Neuronal stem cell (in vitro differentiated cells): ENCODE measurements around the gene SLC30A4.
"Not testable (repeated sequence)": the region's sequence is repeated elsewhere in the genome, so short reads cannot be mapped to it uniquely, and the experiment has no call there.

Experiments
- DNase-seq: peaks from one replicate; pipeline ENCODE4 v3.0.0-alpha.2; 2013; ENCODE audit warnings: low spot score
- H2AFZ ChIP-seq: one replicate; pipeline ENCODE4 v1.6.1; 2013; ENCODE audit warnings: mild to moderate bottlenecking, low read length, inconsistent platforms
- H2AK5ac ChIP-seq: 2 replicates; pipeline ENCODE4 v1.6.1; 2013; ENCODE audit warnings: low read depth, mild to moderate bottlenecking, inconsistent platforms, low read length, moderate library complexity, mixed read lengths
- H2BK120ac ChIP-seq: 2 replicates; pipeline ENCODE4 v1.6.1; 2013; ENCODE audit warnings: low read depth, mild to moderate bottlenecking, inconsistent platforms, low read length, moderate library complexity, mixed read lengths
- H2BK12ac ChIP-seq: one replicate; pipeline ENCODE4 v1.6.1; 2013; ENCODE audit warnings: low read length, inconsistent platforms
- H2BK15ac ChIP-seq: 2 replicates; pipeline ENCODE4 v1.6.1; 2013; ENCODE audit warnings: mild to moderate bottlenecking, low read length, inconsistent platforms, mixed read lengths
- H2BK5ac ChIP-seq: one replicate; pipeline ENCODE4 v1.6.1; 2013; ENCODE audit warnings: inconsistent platforms, mild to moderate bottlenecking, low read length, moderate library complexity
- H3K14ac ChIP-seq: one replicate; pipeline ENCODE4 v1.6.1; 2013; ENCODE audit warnings: low read length, inconsistent platforms
- H3K18ac ChIP-seq: 2 replicates; pipeline ENCODE4 v1.6.1; 2013; ENCODE audit warnings: low read length, inconsistent platforms
- H3K23ac ChIP-seq: 2 replicates; pipeline ENCODE4 v1.6.1; 2013; ENCODE audit warnings: low read depth, mild to moderate bottlenecking, mixed read lengths, low read length, inconsistent platforms; ENCODE audit not compliant: poor library complexity
- H3K27ac ChIP-seq: replicated peaks from 3 replicates; pipeline ENCODE4 v1.5.1; 2013; ENCODE audit warnings: low read length, inconsistent platforms
- H3K27me3 ChIP-seq, 3 experiments: 2 replicates each; pipeline ENCODE4 v1.6.1; 2013; ENCODE audit warnings: low read length in 3 of 3, mild to moderate bottlenecking in 2 of 3, inconsistent platforms in 1 of 3, low read depth in 1 of 3, mixed read lengths in 1 of 3, moderate library complexity in 1 of 3; ENCODE audit not compliant: control insufficient read depth in 3 of 3, insufficient read depth in 3 of 3
- H3K36me3 ChIP-seq, 2 donors: replicated peaks in 1 of 2; 2 replicates each; pipeline ENCODE4 v1.6.1; 2013; ENCODE audit warnings: low read length in 2 of 2; ENCODE audit not compliant: control insufficient read depth in 2 of 2, insufficient read depth in 2 of 2
- H3K4ac ChIP-seq: 2 replicates; pipeline ENCODE4 v1.6.1; 2013; ENCODE audit warnings: inconsistent platforms, mild to moderate bottlenecking, low read length, moderate library complexity
- H3K4me1 ChIP-seq, 2 donors: 1 replicate in 1 of 2; 2 replicates in 1 of 2; pipeline ENCODE4 v1.6.1; 2013; ENCODE audit warnings: low read length in 2 of 2, low read depth in 1 of 2; ENCODE audit not compliant: control insufficient read depth in 2 of 2, insufficient read depth in 1 of 2
- H3K4me2 ChIP-seq: one replicate; pipeline ENCODE4 v1.6.1; 2013; ENCODE audit warnings: mild to moderate bottlenecking, low read length, inconsistent platforms; ENCODE audit not compliant: insufficient read depth, poor library complexity, severe bottlenecking
- H3K4me3 ChIP-seq, 2 donors: 2 replicates each; pipeline ENCODE4 v1.5.1; 2013; ENCODE audit warnings: low read length in 2 of 2, mild to moderate bottlenecking in 2 of 2, inconsistent platforms in 1 of 2, moderate library complexity in 1 of 2
- H3K79me1 ChIP-seq: one replicate; pipeline ENCODE4 v1.6.1; 2013; ENCODE audit warnings: low read depth, mild to moderate bottlenecking, inconsistent platforms, low read length, moderate library complexity
- H3K9ac ChIP-seq: one replicate; pipeline ENCODE4 v1.6.1; 2013; ENCODE audit warnings: mild to moderate bottlenecking, low read depth, low read length, inconsistent platforms; ENCODE audit not compliant: poor library complexity
- H3K9me3 ChIP-seq, 2 donors: replicated peaks in 1 of 2; 2 replicates each; pipeline versions ENCODE3 to v1.6.1; 2013; ENCODE audit warnings: low read length in 2 of 2, mild to moderate bottlenecking in 2 of 2, inconsistent platforms in 1 of 2, low read depth in 1 of 2, mixed read lengths in 1 of 2, moderate library complexity in 1 of 2; ENCODE audit not compliant: control insufficient read depth in 2 of 2, insufficient read depth in 1 of 2
- H4K8ac ChIP-seq: one replicate; pipeline ENCODE4 v1.6.1; 2013; ENCODE audit warnings: low read depth, mild to moderate bottlenecking, inconsistent platforms, low read length, moderate library complexity
- H4K91ac ChIP-seq: one replicate; pipeline ENCODE4 v1.6.1; 2013; ENCODE audit warnings: low read length, low read depth, mild to moderate bottlenecking, inconsistent platforms; ENCODE audit not compliant: poor library complexity
- WGBS, 2 donors: extraction: QIAGEN DNeasy Blood & Tissue Kit; methylation state at CpG; one replicate each; pipeline ENCODE4 v1.1.7; 2013; ENCODE audit warnings: missing lambda C conversion rate in 2 of 2, mixed read lengths in 1 of 2; ENCODE audit not compliant: insufficient read length in 2 of 2, insufficient replicate concordance in 1 of 2; ENCODE audit errors: extremely low coverage in 2 of 2; 5-methylcytosine and 5-hydroxymethylcytosine counted together

The SLC30A4 gene

GRCh38 chr15:45535486-45536042, 13.0 kb upstream of the SLC30A4 start:
- Histone ChIP-seq H2BK12ac (no peak overlapping the region), H3K4me3 (no peak overlapping the region)

GRCh38 chr15:45534821-45535220, 12.3 kb upstream of the SLC30A4 start:
- Histone ChIP-seq H3K4ac (no peak overlapping the region), H3K9ac (no peak overlapping the region), H3K36me3 (no peaks in the 10 kb centered on the region), H4K91ac (no peak overlapping the region), H4K8ac (no peak overlapping the region), H3K4me2 (no peak overlapping the region), H2AK5ac (no peak overlapping the region), H2AFZ (no peak overlapping the region), H3K14ac (no peak overlapping the region), H3K27me3 (no peaks in the 10 kb centered on the region), H3K4me3 (no peak overlapping the region), H3K9me3 (no peaks in the 10 kb centered on the region), H3K18ac (no peak overlapping the region), H3K23ac (no peak overlapping the region), H3K27ac (no peak overlapping the region), H2BK15ac (no peak overlapping the region), H2BK12ac (no peak overlapping the region), H3K79me1 (no peaks in the 10 kb centered on the region), H2BK5ac (no peak overlapping the region), H2BK120ac (no peak overlapping the region), H3K4me1 (no peaks in the 10 kb centered on the region)
- WGBS, 2 donors, result no CpG with 5 or more reads among the region's 1 CpG
- DNase-seq, result no peak

More at GRCh38 chr15:45535486-45536042, 13.0 kb upstream of the SLC30A4 start:
- no peak overlapping the region for H3K18ac ChIP-seq
- no peak overlapping the region for H2BK120ac ChIP-seq
- no peaks in the 10 kb centered on the region for H3K36me3 ChIP-seq
- DNase-seq, result no peak
- H3K9ac ChIP-seq, result no peak overlapping the region
- WGBS, 2 donors, result no CpG with 5 or more reads among the region's 2 CpGs
- no peak overlapping the region for H4K8ac ChIP-seq
- no peak overlapping the region for H3K27ac ChIP-seq
- H2BK15ac ChIP-seq, result no peak overlapping the region
- H3K27me3 ChIP-seq, result no peaks in the 10 kb centered on the region
- no peak overlapping the region for H3K4me2 ChIP-seq
- no peak overlapping the region for H3K4ac ChIP-seq
- no peak overlapping the region for H2AFZ ChIP-seq
- no peak overlapping the region for H3K14ac ChIP-seq
- no peaks in the 10 kb centered on the region for H3K9me3 ChIP-seq
- H3K23ac ChIP-seq, result no peak overlapping the region
- H3K4me1 ChIP-seq, result no peaks in the 10 kb centered on the region
- no peaks in the 10 kb centered on the region for H3K79me1 ChIP-seq
- no peak overlapping the region for H2BK5ac ChIP-seq
- H4K91ac ChIP-seq, result no peak overlapping the region
- H2AK5ac ChIP-seq, result no peak overlapping the region

DNA sequence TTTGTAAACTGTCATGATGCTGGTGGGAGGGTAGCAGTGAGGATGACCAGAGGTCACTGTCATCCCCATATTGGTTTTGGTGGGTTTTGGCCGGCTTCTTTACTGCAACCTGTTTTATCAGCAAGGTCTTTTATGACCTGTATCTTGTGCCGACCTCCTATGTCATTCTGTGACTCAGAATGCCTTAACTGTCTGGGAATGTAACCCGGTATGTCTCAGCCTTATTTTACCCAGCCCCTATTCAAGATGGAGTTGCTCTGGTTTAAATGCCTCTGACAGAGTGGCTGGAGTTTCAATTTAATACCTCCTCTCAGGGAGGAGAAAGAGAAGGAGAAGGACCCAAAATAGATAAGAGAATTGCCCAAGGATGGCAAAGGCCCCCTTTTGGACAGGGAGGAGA, 10.3 kb upstream of the SLC30A4 start:
- H2AK5ac ChIP-seq, H3K9me3 ChIP-seq, H3K27ac ChIP-seq, DNase-seq, H3K27me3 ChIP-seq, H3K4me2 ChIP-seq, H3K36me3 ChIP-seq, H3K4me3 ChIP-seq, H2AFZ ChIP-seq, H2BK5ac ChIP-seq, H2BK120ac ChIP-seq, H4K91ac ChIP-seq, H3K9ac ChIP-seq, H3K79me1 ChIP-seq, H3K4ac ChIP-seq, H3K23ac ChIP-seq, H2BK15ac ChIP-seq, H2BK12ac ChIP-seq, H4K8ac ChIP-seq, H3K18ac ChIP-seq, H3K14ac ChIP-seq, H3K4me1 ChIP-seq: not testable (repeated sequence)
- WGBS, 2 donors, result no CpG with 5 or more reads among the region's 3 CpGs

- Histone ChIP-seq H4K8ac (no peak overlapping the region), H4K91ac (no peak overlapping the region), H3K14ac (no peak overlapping the region), H3K9me3 (no peaks in the 10 kb centered on the region), H2AFZ (no peak overlapping the region), H2BK5ac (no peak overlapping the region), H3K18ac (no peak overlapping the region), H3K27ac (no peak overlapping the region), H3K36me3 (no peaks in the 10 kb centered on the region), H3K27me3 (peaks cover 0 to 13% (median 2%) of the 10 kb centered on the region in 3 experiments), H3K23ac (no peak overlapping the region), H3K4me3 (no peak overlapping the region), H2BK15ac (no peak overlapping the region), H3K9ac (no peak overlapping the region), H2BK120ac (no peak overlapping the region), H3K79me1 (no peaks in the 10 kb centered on the region), H2AK5ac (no peak overlapping the region), H3K4me2 (no peak overlapping the region), H3K4ac (no peak overlapping the region), H2BK12ac (no peak overlapping the region), H3K4me1 (no peaks in the 10 kb centered on the region)
- WGBS, 2 donors, result no CpG with 5 or more reads among the region's 3 CpGs
- DNase-seq, result no peak
Measured at GRCh38 chr15:45529613-45530012, 7.1 kb upstream of the SLC30A4 start.
